ENCODE data around the gene UQCRQ.

The UQCRQ gene

GRCh38 chr5:132871459-132872284, 5.2 kb downstream of the UQCRQ start:
- no peak for DNase-seq (ENCODE audit: low read depth)

GRCh38 chr5:132872788-132873118, 6.3 kb downstream of the UQCRQ start:
- DNase-seq (ENCODE audit: low read depth): no peak

- no peak for DNase-seq (ENCODE audit: low read depth)
These were observed 6.9 kb downstream of the UQCRQ start, which contains the start of gene LEAP2 for GRCh38 chr5:132873119-132873929. Gene LEAP2, plus strand, starts transcription at chr5:132873668. Its CDS starts 27 bp downstream, at chr5:132873695.

DNA sequence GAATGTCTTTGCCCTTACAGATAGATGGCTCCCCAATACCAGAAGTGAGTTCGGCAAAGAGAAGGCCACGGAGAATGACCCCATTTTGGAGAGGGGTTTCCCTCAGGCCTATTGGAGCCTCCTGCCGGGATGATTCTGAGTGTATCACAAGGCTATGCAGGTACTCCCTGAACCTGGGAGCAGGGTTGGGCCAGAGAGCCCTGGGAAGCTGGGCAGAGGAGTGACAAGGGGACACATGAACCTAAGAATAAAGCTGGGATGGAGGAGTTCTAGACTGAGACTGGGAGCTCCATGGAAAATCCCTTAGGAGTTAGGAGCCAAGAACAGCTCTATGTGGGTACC, 7.5 kb downstream of the UQCRQ start:
- no peak for DNase-seq (ENCODE audit: low read depth)

GRCh38 chr5:132876020-132876759, 9.7 kb downstream of the UQCRQ start:
- DNase-seq (ENCODE audit: low read depth): no peak

GRCh38 chr5:132877466-132877865, 11.0 kb downstream of the UQCRQ start:
- no peak for DNase-seq (ENCODE audit: low read depth)

DNA sequence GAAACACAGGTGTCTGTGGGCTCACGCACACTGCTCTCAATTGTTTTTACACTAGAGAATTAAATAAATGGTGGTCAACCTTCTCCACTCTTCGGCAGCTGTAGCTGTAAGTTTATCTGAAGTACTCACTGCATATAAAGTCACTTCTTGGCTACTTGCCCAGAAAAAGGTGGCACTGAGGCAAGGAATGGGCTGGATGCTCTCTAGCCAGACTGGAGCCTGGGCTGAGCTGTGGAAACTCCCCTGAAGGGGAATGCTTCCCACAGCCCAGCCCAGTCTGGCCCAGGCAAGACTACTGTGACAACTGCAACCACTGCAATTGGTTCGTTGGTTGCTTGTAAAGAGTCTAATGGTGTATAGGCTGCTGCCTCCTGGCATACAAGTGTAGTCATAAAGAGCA, 11.5 kb downstream of the UQCRQ start:
- DNase-seq (ENCODE audit: low read depth): no peak

DNA sequence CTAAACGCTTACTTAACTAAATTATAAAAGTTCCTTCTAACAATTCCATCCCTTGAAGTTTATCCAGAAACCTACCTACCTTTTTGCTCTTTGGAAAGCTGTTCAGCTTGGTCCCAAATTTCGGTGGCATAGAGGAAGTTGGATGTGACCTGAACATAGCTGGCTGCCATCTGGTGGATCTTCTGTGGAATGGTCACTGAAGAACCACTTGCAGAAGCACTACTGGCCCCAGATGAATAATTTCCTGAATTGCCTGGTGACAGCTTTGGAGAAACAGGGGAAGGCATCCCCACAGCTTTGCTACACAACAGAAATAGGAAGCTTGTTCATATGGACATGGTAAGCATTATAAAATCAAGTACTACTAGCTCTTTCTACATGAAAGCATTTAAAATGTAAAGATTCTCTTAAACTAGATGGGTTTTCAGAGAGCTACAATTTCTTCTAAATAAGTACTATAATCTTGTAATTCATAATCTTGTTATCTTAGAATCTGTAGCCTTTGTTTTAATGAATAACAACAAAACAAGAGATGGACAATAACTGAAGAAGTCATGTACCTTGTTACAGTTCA, 16.9 kb downstream of the UQCRQ start:
- DNase-seq (ENCODE audit: low read depth): no peak

DNA sequence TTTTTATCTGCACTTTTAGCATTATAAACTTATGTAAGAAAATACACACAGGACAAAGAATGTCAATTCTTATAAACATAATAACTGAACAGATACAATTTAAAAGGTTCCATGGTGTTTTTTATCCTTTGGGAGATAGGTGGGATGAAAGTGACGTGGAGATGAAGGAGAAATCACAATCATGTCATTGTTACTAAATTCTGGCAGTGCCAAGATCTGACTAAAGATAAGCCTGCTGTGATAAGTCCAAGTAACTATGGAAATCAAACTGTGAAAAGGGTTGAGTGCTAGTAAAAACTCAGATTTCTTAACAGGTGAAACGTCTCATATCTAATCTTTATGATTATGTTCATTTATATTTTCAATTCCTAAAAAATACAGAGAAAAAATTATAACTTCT, 18.1 kb downstream of the UQCRQ start:
- no peak for DNase-seq (ENCODE audit: low read depth)

GRCh38 chr5:132886064-132886823, 19.8 kb downstream of the UQCRQ start:
- DNase-seq (ENCODE audit: low read depth): no peak

GRCh38 chr5:132887283-132887682, 20.8 kb downstream of the UQCRQ start:
- DNase-seq (ENCODE audit: low read depth): no peak

- no peak for DNase-seq (ENCODE audit: low read depth)
These were observed 23.1 kb downstream of the UQCRQ start for GRCh38 chr5:132889501-132889900.

GRCh38 chr5:132890817-132891216, 24.4 kb downstream of the UQCRQ start:
- DNase-seq (ENCODE audit: low read depth): no peak

- no peak for DNase-seq (ENCODE audit: low read depth)
These were observed 29.4 kb downstream of the UQCRQ start for GRCh38 chr5:132895719-132896305.

- DNase-seq (ENCODE audit: low read depth): no peak
These were observed 30.2 kb downstream of the UQCRQ start for GRCh38 chr5:132896685-132897084.

- DNase-seq (ENCODE audit: low read depth): no peak
These were observed 31.7 kb downstream of the UQCRQ start for GRCh38 chr5:132898094-132898493.

DNA sequence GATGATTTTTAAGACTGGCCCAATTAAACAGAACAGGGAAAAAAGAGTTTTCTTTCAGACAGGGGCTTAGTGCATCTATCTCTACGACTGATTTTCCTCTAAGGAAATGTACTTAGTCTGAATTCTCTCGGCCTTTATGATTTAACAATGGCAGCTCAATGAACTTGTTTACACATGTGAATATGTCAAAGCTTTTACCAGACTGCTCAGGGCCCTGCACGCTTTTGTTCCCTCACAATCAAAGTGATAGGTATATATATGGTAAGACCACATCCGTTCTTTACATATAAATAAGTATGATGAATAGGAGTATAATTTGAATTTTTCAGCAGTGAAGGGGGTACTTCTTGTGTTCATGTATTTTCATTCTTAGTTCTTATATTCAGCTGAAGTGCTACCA, 34.6 kb downstream of the UQCRQ start:
- no peak for DNase-seq (ENCODE audit: low read depth)

- DNase-seq (ENCODE audit: low read depth): no peak
These were observed 35.3 kb downstream of the UQCRQ start for GRCh38 chr5:132901730-132902129.

DNA sequence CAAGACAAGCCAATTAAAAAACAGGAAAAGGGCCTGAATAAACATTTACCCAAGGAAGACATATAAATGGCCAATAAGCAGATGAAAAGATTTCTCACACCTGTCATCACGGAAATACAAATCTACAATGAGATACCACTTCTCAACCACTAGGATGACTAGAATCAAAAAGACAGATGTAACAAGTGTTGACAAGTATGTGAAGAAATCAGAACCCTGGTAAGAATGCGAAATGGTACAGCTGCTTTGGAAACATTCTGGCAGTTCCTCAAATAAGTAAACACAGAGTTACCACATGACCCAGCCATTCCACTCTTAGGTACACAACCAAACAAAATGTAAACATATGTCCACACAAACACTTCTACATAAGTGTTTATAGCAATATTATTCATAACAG, 39.5 kb downstream of the UQCRQ start:
- DNase-seq (ENCODE audit: low read depth): no peak

- no peak for DNase-seq (ENCODE audit: low read depth)
These were observed 40.7 kb downstream of the UQCRQ start for GRCh38 chr5:132907161-132907560.

DNA sequence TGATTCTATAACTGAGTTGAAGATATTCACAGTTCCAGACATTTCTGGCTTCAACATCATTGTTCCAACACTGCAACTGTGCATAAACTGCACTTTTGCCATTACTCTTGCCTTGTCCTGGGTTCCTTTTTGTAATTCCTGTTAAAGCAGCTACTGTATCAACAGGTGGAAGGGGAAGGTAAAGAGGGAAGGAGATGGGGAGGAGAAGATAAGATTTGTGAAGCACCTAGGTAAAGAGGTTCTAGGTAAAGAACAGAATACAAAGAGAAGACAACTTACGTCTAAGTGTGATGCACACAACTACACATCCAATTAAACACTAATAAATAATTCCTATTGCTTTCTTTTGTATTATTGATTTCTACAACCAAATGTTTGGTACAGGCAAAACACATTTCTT, 43.3 kb downstream of the UQCRQ start:
- DNase-seq (ENCODE audit: low read depth): no peak
